Stimulated activated CD8-positive, alpha-beta memory T cell treated with anti-CD3 and anti-CD28 coated beads, Interleukin-15, amount 100 ng/mL, for 4 hours (primary cell): ENCODE measurements around the gene APBA2.

ENCODE experiments used
- DNase-seq, 2 donors: peaks; one replicate each; pipeline ENCODE4 v3.0.0-alpha.2; 2020; ENCODE audit warnings: low read depth in 2 of 2

Gene APBA2

DNA sequence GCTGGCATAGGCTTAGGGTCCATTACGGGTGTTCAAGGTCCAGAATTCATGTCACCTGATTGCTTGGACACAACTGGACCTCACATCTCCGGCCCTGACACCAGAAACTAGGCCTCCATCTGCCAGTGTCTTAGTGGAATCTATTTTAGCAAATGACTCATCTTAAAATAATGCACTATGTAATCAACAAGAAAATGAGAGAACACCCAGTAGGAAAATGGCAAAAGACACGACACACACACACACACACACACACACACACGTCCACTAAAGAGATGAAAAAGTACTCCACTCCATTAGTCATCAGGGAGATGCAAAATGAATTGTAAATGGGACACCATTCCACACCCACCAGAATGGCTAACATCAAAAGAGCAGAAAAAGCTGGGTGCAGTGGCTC lies 11.2 kb downstream of the APBA2 start:
- no peak for DNase-seq

GRCh38 chr15:28897861-28898585 lies 12.2 kb downstream of the APBA2 start:
- DNase-seq, result no peak

- DNase-seq, result no peak
Measured at GRCh38 chr15:28899061-28899738, 13.4 kb downstream of the APBA2 start.

- DNase-seq, result no peak
Measured at GRCh38 chr15:28900041-28900891, 14.5 kb downstream of the APBA2 start.

DNA sequence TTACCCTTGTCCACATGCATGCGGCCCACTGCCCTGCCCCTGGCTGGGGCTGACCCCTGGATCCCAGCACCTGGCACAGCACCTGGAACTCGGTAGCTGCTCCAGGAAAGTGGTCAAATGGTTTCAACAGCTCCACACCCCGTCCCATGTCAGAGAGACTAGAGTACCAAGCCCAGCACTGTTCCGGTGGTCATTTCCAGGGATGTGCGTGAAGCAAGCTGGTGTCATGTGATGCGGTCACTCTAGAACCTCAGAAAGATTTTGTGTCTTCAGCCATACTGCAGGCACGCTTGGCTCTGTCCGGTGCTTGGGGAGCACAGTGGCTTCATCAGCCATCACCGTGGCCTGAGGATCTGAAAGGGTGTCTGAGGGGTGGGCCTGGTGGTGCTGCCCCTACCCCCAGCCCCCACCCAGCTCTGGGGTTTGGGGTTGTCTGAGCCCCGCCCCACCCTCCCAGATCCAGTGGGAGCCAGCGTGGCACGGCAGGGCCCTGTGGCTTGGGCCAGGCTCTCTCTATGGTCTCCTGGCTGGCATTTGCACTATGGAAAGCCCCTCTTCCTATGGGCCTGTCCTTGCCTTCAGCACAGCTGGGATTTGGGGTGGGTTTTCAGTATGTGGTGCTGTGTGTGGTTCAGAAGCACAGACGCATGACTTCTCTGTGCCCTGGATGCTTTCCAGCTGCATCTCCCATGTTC lies 15.3 kb downstream of the APBA2 start:
- DNase-seq, result no peak

- DNase-seq, result no peak
Measured at GRCh38 chr15:28901587-28901980, 15.8 kb downstream of the APBA2 start.

DNA sequence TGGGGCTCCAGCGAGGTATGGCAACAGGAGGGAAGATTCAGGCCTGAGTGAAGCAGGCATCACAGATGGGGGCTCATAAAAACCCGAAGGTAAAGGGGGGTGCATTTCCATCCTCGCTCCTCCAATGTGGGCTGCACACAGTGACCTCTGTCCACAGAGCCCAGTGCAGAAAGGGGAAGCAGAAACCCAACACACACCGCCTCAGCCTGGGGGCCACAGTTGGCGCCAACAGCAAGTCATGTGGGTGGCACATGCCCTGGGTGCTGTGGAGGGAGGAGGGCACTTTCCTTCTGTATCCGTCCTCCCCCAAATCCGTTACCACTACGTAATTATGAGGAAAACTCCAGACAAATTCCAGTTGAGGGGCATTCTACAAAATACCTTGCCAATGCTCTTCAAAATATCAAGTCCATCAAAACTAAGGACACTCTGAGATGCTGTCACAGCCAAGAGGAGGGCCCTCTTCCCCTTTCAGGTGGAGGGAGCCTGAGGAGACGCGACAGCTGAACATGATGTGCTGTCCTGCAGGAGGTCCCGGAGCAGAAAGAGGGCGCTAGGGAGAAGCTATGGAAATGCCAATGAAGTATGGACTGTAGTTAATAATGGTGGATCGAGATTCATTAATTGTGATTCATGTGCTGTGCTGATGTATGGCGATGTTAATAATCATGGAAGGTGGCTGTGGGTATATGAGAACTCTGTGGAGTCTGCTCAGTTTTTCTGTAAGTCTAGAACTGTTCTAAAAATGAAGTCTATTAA lies 16.4 kb downstream of the APBA2 start:
- no peak for DNase-seq

GRCh38 chr15:28902856-28903255 lies 17.1 kb downstream of the APBA2 start:
- no peak for DNase-seq

DNA sequence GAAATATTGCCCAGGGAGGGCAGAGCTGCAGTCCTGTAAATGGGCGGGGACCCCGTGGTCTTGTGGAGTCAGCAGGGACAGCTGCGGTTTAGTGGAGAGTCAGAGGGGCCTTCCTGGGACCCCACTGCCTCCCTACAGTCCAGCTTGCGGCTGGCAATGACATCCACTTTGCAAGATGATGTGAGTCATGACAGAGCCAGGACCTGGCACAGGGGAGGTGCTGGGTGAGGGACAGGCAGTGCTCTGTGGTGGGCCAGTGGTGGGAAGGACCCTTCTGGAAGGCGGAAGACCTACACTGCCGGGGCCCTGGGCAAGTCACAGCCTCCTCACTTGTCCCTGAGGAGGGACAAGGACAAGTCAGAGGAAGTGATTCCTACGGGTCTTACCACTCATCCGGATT lies 17.8 kb downstream of the APBA2 start:
- no peak for DNase-seq

GRCh38 chr15:28904003-28904402 lies 18.2 kb downstream of the APBA2 start:
- no peak for DNase-seq

DNA sequence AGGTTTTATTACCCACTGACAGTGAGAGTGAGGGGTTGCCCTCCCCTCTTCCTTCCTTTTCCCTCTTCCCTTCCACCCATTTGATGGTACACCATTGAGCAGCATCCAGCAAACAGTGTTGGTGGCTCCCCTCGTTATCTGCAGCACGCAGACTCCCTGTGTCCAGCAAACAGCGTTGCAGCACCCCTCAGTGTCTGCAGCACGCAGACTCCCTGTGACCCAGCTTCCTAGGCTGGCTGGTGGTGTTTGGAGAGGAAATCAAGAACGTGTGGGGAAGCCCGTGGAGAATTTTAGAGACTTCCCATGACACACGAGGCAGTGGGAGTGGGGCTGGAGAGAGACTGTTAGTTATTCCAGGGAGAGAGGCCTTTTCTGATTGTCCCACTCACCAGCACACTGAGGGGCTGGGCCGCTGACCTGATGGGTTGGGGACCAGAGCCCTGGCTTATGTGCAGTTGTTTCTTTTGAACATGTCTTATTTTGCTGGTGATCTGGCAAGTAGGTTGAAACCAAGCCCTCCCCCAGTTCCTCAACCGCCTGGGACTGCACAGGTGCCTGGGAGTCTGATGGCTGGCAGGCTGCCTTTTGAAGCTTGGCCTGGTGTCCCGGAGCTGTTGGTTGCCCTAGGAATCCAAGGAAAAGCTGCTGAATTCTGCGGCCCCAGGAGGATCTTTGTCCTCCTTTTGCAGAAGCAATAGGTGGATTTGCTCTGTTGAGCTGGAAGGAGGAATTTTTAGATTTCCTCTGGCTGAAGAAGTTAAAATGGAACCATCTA lies 19.0 kb downstream of the APBA2 start:
- no peak for DNase-seq

GRCh38 chr15:28907338-28907960 lies 21.7 kb downstream of the APBA2 start:
- DNase-seq, result no peak

GRCh38 chr15:28909958-28910500 lies 24.3 kb downstream of the APBA2 start:
- DNase-seq, result no peak

GRCh38 chr15:28911310-28911931 lies 25.6 kb downstream of the APBA2 start:
- no peak for DNase-seq

DNA sequence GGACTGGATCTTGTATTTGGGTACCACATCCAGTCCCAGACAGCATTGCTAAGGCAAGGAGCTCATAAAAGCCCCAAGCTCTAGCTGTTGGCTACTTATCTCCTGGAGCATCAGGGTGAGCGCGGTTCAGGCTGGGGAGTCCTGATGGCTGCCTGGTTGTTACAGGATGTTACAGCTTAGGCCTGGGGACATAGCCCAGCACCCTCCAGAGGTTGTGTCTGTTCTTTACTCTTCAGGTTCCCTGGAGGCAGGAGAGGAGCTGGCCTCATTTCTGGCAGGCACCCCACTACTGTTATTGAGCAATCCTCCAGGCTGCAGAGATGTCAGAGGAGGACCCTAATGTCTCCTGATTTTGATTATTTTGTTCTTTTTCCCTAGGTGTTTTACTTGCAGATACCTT lies 26.6 kb downstream of the APBA2 start:
- DNase-seq, result no peak

DNA sequence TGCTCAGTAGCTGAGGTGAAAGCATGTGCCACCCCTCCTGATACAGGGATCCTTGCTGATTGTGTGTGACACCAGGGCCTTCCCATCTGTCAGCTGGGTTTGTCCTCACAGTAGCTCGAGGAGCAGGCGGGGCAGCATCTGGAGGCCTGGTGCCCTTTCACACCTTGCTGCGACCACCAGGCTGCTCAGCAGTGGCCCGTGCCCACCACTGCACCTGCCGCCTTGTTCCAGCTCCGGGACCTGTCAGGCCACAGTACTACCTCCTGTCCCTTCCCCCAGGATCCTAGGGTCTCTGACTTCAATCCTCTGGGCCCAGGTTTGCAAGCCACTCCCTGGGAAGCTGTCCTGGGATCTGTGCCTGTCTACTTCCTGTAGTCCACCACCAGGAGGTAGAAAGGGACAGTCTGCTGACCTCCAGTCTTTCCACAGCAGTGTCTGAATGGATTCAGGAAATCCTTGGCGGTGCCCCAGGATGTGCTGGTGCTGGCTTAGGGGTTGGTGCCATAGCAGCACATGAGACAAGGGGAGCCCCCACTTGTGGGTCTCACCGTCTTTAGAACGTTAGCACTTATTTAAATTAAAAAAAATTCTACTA lies 27.5 kb downstream of the APBA2 start:
- DNase-seq, result no peak

GRCh38 chr15:28914046-28914445 lies 28.3 kb downstream of the APBA2 start:
- no peak for DNase-seq

- no peak for DNase-seq
Measured at GRCh38 chr15:28914483-28915023, 28.8 kb downstream of the APBA2 start.
